CD4-positive, alpha-beta T cell treated with Interleukin-12 subunit alpha and Interleukin-12 subunit beta, for 1 hour (primary cell): ENCODE measurements around the gene DDX46.
"Not testable (repeated sequence)": the region's sequence is repeated elsewhere in the genome, so short reads cannot be mapped to it uniquely, and the experiment has no call there.

Experiments used
- DNase-seq: peaks from one replicate; pipeline ENCODE4 v3.0.0-alpha.2; 2020

Gene DDX46

GRCh38 chr5:134787692-134788091 is 29.1 kb downstream of the DDX46 start:
- no peak for DNase-seq

- no peak for DNase-seq
These were observed 33.0 kb downstream of the DDX46 start for GRCh38 chr5:134791580-134791979.

- DNase-seq = no peak
These were observed 33.7 kb downstream of the DDX46 start for GRCh38 chr5:134792286-134792685.

DNA sequence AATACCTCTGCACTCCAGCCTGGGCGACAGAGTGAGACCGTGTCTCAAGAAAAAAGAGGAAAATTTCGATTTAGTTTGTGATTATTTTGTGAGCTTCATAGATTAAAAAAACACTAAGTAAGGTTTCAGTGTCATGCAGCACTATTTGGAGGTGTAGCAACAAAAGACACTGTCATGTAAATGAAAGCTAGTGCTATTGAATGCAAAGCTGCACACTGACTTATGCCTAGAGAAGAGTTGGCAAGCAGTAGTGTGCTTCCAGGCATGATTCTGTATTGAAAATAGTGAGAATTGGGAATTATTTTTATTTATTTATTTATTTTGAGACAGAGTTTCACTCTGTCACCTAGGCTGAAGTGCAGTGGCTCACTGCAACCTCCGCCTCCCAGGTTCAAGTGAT is 34.5 kb downstream of the DDX46 start:
- DNase-seq = no peak

- no peak for DNase-seq
These were observed 35.5 kb downstream of the DDX46 start for GRCh38 chr5:134794082-134794481.

DNA sequence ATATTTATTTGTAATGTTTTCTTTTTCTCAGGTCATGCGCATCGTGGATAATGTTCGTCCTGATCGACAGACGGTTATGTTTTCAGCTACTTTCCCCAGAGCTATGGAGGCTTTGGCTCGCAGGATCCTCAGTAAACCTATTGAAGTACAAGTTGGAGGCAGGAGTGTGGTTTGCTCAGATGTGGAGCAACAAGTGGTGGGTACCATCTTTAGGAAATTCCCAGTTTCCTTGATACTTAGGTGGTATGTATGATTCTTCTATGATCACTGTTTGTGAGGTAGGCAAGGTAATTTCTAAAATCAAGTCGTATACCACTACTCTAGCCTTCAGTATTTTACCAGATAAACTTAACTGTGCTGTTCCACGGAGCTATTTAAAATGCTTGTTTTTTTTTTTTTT is 36.2 kb downstream of the DDX46 start:
- no peak for DNase-seq

DNA sequence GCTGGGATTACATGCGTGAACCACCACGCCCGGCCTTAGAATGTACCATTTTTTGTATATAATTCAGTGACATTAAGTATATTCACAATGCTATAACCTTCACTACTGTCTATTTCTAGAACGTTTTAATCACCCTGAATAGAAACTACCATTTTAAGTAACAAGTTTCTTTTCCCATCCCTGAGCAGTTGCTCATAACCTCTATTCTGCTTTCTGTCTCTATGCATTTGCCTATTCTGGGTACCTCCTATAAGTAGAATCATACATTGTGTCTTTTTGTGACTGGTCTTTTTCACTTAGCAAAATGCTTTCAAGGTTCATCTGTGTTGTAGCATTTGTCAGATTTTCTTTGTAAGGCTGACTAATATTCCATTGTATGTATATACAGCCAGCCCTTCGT is 39.9 kb downstream of the DDX46 start:
- DNase-seq = no peak

DNA sequence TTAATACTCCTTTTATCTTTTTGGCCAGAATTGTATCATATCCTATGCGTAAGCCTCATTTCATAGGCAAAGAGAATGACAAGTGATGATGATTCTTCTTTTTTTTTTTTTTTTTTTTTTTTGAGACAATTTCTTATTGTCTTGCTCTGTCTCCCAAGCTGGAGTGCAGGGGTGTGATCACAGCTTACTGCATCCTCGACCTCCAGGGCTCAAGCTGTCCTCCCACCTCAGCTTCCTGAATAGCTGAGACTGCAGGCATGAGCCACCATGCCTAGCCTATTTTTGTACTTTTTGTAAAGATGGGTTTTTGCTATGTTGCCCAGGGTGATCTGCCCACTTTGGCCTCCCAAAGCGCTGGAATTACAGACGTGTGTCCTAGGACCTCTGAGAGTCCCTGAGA is 45.2 kb downstream of the DDX46 start:
- no peak for DNase-seq

DNA sequence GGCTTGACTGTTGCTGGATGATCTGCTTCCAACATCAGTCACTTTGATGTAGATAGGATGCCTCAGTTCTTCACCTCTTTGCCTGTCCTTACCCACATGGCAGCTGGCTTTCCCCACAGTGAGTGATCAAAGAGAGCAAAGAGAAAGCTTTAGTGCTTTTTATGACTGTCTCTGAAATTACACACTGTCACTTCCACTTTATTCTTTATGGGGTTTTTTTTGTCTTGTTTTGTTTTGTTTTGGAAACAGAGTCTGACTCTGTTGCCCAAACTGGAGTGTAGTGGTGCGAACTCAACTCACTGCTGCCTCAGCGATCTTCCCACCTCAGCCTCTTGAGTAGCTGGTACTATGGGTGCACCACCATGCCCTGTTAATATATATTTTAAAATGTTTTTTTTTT is 54.8 kb downstream of the DDX46 start:
- peak; percentile 9 for DNase-seq

DNA sequence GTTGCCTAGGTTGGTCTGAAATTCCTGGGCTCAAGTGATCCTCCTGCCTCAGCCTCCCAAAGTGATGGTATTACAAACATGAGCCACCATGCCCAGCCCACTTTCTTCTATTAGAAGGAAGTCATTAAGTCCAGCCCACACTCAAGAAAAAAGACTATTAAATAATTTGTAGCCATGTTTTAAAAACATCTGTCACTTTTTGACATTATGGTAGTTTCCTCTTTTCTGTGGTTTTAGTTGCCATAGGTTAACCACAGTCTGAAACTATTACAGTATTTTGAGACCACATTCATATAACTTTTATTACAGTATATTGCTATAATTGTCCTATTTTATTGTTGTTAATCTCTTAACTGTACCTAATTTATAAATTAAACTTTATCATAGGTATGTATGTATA is 55.2 kb downstream of the DDX46 start:
- no peak for DNase-seq

- no peak for DNase-seq
These were observed 58.4 kb downstream of the DDX46 start for GRCh38 chr5:134817006-134817405.

DNA sequence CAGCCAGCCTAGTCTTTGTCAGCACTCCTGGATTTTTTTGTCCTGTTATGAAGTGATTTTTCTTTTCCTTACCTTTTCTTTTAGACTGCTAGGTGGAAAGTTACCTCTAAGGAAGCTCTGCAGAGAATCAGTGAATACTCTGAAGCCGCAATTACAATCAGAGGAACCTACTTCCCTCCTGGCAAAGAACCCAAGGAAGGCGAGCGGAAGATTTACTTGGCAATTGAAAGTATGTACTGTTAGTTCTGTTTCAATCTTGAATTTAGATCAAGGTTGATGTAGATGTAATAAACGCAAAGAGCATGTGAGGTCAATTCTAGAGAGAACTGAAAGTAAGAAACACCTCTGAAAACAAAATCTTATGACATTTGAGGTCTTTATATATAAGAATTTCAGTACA is 60.2 kb downstream of the DDX46 start:
- no peak for DNase-seq

GRCh38 chr5:134819407-134819963 is 60.9 kb downstream of the DDX46 start:
- DNase-seq = no peak

GRCh38 chr5:134821841-134822240 is 63.3 kb downstream of the DDX46 start:
- DNase-seq = no peak

GRCh38 chr5:134824681-134825080 is 66.1 kb downstream of the DDX46 start:
- DNase-seq = no peak

GRCh38 chr5:134825212-134825611 is 66.6 kb downstream of the DDX46 start:
- no peak for DNase-seq

GRCh38 chr5:134833340-134834032 is 74.9 kb downstream of the DDX46 start:
- no peak for DNase-seq

DNA sequence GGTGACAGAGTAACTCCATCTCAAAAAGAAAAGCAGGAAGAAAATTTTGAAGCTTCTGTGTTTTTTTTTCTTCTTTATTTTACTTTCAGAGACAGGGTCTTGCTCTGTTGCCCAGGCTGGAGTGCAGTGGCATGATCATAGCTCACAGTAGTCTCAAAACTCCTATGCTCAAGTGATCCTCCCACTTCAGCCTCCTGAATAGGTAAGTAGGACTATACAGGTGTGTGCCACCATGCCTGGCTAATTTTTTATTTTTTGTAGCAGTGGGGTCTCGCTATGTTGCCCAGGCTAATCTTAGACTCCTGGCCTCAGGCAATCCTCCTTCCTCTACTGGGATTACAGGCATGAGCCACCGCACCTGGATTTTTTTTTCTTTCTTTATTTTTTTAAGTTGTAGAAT is 77.0 kb downstream of the DDX46 start:
- no peak for DNase-seq

DNA sequence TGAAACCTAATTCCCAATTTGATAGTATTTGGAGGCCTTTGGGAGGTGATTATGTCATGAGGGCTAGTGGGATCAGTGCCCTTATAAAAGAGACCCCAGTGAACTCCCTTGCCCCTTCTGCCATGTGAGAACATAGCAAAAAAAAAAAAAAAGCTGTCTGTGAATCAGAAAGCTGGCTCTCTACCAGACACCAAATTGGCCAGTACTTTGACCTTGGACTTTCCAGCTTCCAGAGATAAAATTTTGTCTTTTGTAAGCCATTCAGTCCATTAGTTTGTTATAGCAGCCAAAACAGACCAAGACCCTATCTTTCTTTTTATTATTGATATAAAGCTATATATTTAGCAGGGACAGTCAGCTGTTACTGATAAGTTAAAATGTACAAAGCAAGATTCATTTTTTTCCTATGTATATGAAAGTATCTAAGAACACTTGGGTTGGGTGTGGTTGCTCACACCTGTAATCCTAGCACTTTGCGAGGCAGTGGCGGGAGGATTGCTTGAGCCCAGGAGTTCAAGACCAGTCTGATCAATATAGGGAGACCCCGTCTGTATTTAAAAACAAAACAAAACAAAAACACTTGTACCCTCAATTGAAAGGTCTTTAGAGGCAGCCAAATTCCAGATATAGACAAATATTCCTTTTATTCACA is 79.1 kb downstream of the DDX46 start:
- DNase-seq = no peak

GRCh38 chr5:134838361-134838760 is 79.8 kb downstream of the DDX46 start:
- not testable (repeated sequence) for DNase-seq

GRCh38 chr5:134840811-134841210 is 82.2 kb downstream of the DDX46 start:
- no peak for DNase-seq

GRCh38 chr5:134844252-134844651 is 85.7 kb downstream of the DDX46 start:
- no peak for DNase-seq

GRCh38 chr5:134845335-134845851 is 86.8 kb downstream of the DDX46 start:
- no peak for DNase-seq
